T-cell (primary cell): ENCODE results near the gene PTN. TPM values are rescaled to one million over a fixed set of nuclear protein-coding genes. Genes with fewer than 3 reads are reported as not detected.

Source experiments
- ATAC-seq, 4 experiments: fragments of 200-7000 bp in 3 of 4; fragments of 150-1000 bp in 1 of 4; cut with Tn5 transposase; replicated peaks in 1 of 4; 1 replicate in 3 of 4; 2 replicates in 1 of 4; pipeline ENCODE4 v1.10.0; 2021; ENCODE audit warnings: moderate library complexity in 3 of 4, mild to moderate bottlenecking in 2 of 4, moderate number of reproducible peaks in 1 of 4
- CTCF ChIA-PET, 2 donors: fragments of 300-600 bp; sonication (Branson Sonifier 250); formaldehyde crosslinking; loops; one replicate each; lab custom pipeline; 2022; ENCODE audit warnings: antibody characterized with exemption in 2 of 2; lab: Charles Lee
- POLR2A ChIA-PET, 2 donors: fragments of 300-600 bp; sonication (Branson Sonifier 250); formaldehyde crosslinking; loops; one replicate each; lab custom pipeline; 2022; ENCODE audit warnings: antibody characterized with exemption in 2 of 2; lab: Charles Lee
- DNase-seq, 35 experiments: peaks; one replicate each; pipeline versions ENCODE4 v3.0.0 to v3.0.0-alpha.2; 2013 to 2023
- H3K27ac ChIP-seq: one replicate; pipeline ENCODE4 v1.5.1; 2013; ENCODE audit warnings: low read length
- H3K27me3 ChIP-seq, 2 experiments: replicated peaks in 1 of 2; 1 replicate in 1 of 2; 2 replicates in 1 of 2; pipeline versions ENCODE4 v1.6.1 to v1.7.0; 2013; ENCODE audit warnings: low read length in 1 of 2, mixed read lengths in 1 of 2; ENCODE audit not compliant: control insufficient read depth in 2 of 2, insufficient read depth in 2 of 2; ENCODE audit errors: extremely low read depth in 1 of 2
- H3K36me3 ChIP-seq, 2 donors: 1 replicate in 1 of 2; 2 replicates in 1 of 2; pipeline versions ENCODE4 v1.6.1 to v1.7.0; 2013; ENCODE audit warnings: low read length in 1 of 2; ENCODE audit not compliant: control insufficient read depth in 2 of 2, insufficient read depth in 1 of 2; ENCODE audit errors: extremely low read depth in 1 of 2
- H3K4me1 ChIP-seq, 2 experiments: 1 replicate in 1 of 2; 2 replicates in 1 of 2; pipeline versions ENCODE4 v1.6.1 to v1.7.0; 2013; ENCODE audit warnings: low read length in 2 of 2, mixed read lengths in 1 of 2; ENCODE audit not compliant: insufficient read depth in 2 of 2, control insufficient read depth in 1 of 2; ENCODE audit errors: extremely low read depth in 1 of 2
- H3K4me3 ChIP-seq, 2 donors: 1 replicate in 1 of 2; 2 replicates in 1 of 2; pipeline versions ENCODE4 v1.5.1 to v1.7.0; 2013; ENCODE audit warnings: mild to moderate bottlenecking in 2 of 2, low read length in 1 of 2, moderate library complexity in 1 of 2; ENCODE audit not compliant: control insufficient read depth in 1 of 2; ENCODE audit errors: extremely low read depth in 1 of 2
- H3K9me3 ChIP-seq: 2 replicates; pipeline ENCODE4 v1.7.0; 2013
- H3K27ac Mint-ChIP-seq, 2 donors: one replicate each; pipeline ENCODE4 v1.8.0; 2020 to 2021; ENCODE audit warnings: mild to moderate bottlenecking in 2 of 2, mixed read lengths in 2 of 2
- H3K27me3 Mint-ChIP-seq, 2 donors: one replicate each; pipeline ENCODE4 v1.8.0; 2021 to 2022; ENCODE audit warnings: mixed read lengths in 2 of 2
- H3K36me3 Mint-ChIP-seq: one replicate; pipeline ENCODE4 v1.8.0; 2021; ENCODE audit warnings: mixed read lengths
- H3K4me1 Mint-ChIP-seq, 3 donors: one replicate each; pipeline ENCODE4 v1.8.0; 2020 to 2022; ENCODE audit warnings: mixed read lengths in 3 of 3, mild to moderate bottlenecking in 1 of 3
- H3K4me3 Mint-ChIP-seq, 3 donors: one replicate each; pipeline ENCODE4 v1.8.0; 2020 to 2022; ENCODE audit warnings: mild to moderate bottlenecking in 3 of 3, mixed read lengths in 3 of 3, moderate library complexity in 3 of 3
- H3K9me3 Mint-ChIP-seq, 3 donors: one replicate each; pipeline ENCODE4 v1.8.0; 2020 to 2022; ENCODE audit warnings: mixed read lengths in 3 of 3
- WGBS: methylation state at CpG from one replicate; pipeline ENCODE4 v1.1.5; 2013; ENCODE audit warnings: missing lambda C conversion rate; ENCODE audit not compliant: insufficient coverage; 5-methylcytosine and 5-hydroxymethylcytosine counted together
- total RNA-seq, 35 experiments: library from RNA in 6 of 35; stranded (reverse) in 6 of 35; fragments of 120-200 nt in 1 of 35; gene quantifications; one replicate each; pipeline versions ENCODE4 v1.2.1 to v1.2.4 and lab custom pipeline; 2013 to 2026

PTN gene
- total RNA-seq, 5 donors from 2014 or later (not counting 1 experiment from before 2014, with no cell fraction given) = 0.16 TPM; not detected in 4

- no peak overlapping the region for H3K4me3 ChIP-seq
- Mint-ChIP-seq H3K27ac (no peak overlapping the region), H3K4me1 (no peaks in the 10 kb centered on the region), H3K36me3 (no peaks in the 10 kb centered on the region), H3K4me3 (no peak overlapping the region), H3K9me3 (peaks cover 0 to 13% (median 6%) of the 10 kb centered on the region in 3 donors), H3K27me3 (no peaks in the 10 kb centered on the region)
- DNase-seq = no peak
- H3K36me3 ChIP-seq = no peaks in the 10 kb centered on the region
- no peak for ATAC-seq
- no peaks in the 10 kb centered on the region for H3K27me3 ChIP-seq
- 80% methylated on average over 1 of the region's 4 CpGs for WGBS
- no peaks in the 10 kb centered on the region for H3K9me3 ChIP-seq
- POLR2A ChIA-PET = no interaction called here
- CTCF ChIA-PET = no interaction called here
- H3K27ac ChIP-seq = no peak overlapping the region
- no peaks in the 10 kb centered on the region for H3K4me1 ChIP-seq
Observed at GRCh38 chr7:137306748-137307147, 36.8 kb downstream of the PTN start.

GRCh38 chr7:137305901-137306621 is 37.5 kb downstream of the PTN start:
- Histone ChIP-seq H3K27ac (no peak overlapping the region), H3K36me3 (no peaks in the 10 kb centered on the region), H3K4me1 (no peaks in the 10 kb centered on the region), H3K4me3 (no peak overlapping the region), H3K27me3 (no peaks in the 10 kb centered on the region), H3K9me3 (no peaks in the 10 kb centered on the region)
- WGBS = 100% methylated on average over 1 of the region's 6 CpGs
- CTCF ChIA-PET = no interaction called here
- Mint-ChIP-seq H3K27me3 (no peaks in the 10 kb centered on the region), H3K36me3 (no peaks in the 10 kb centered on the region), H3K27ac (no peak overlapping the region), H3K4me1 (no peaks in the 10 kb centered on the region), H3K9me3 (peaks cover 0 to 13% (median 6%) of the 10 kb centered on the region in 3 donors), H3K4me3 (no peak overlapping the region)
- POLR2A ChIA-PET = no interaction called here
- DNase-seq (no peak), ATAC-seq (no peak)

GRCh38 chr7:137304624-137305235 is 38.8 kb downstream of the PTN start:
- POLR2A ChIA-PET = interaction anchor here in 1 of 2 donors (0.5 kb wide), 1 partner anchor 240 kb away, joined by 3 read pairs; no protein-coding TSS in a partner anchor

GRCh38 chr7:137304165-137304564 is 39.4 kb downstream of the PTN start:
- ATAC-seq (no peak), DNase-seq (no peak)
- WGBS = no CpG with 5 or more reads among the region's 1 CpG
- H3K36me3 Mint-ChIP-seq = no peaks in the 10 kb centered on the region
- no peak overlapping the region for H3K27ac ChIP-seq
- no peaks in the 10 kb centered on the region for H3K9me3 ChIP-seq
- H3K9me3 Mint-ChIP-seq = peaks cover 0 to 4% (median 0%) of the 10 kb centered on the region in 3 donors
- no peak overlapping the region for H3K4me3 ChIP-seq
- H3K4me3 Mint-ChIP-seq = no peak overlapping the region
- ChIA-PET POLR2A (interaction anchor here in 1 of 2 donors (0.5 kb wide), 1 partner anchor 239 kb away, joined by 3 read pairs; no protein-coding TSS in a partner anchor), CTCF (no interaction called here)
- H3K4me1 Mint-ChIP-seq = no peaks in the 10 kb centered on the region
- H3K27me3 Mint-ChIP-seq = no peaks in the 10 kb centered on the region
- no peaks in the 10 kb centered on the region for H3K27me3 ChIP-seq
- H3K4me1 ChIP-seq = no peaks in the 10 kb centered on the region
- H3K36me3 ChIP-seq = no peaks in the 10 kb centered on the region
- no peak overlapping the region for H3K27ac Mint-ChIP-seq

More at GRCh38 chr7:137304624-137305235, 38.8 kb downstream of the PTN start:
- no peak overlapping the region for H3K4me3 Mint-ChIP-seq
- ATAC-seq = no peak
- CTCF ChIA-PET = no interaction called here
- H3K4me1 ChIP-seq = no peaks in the 10 kb centered on the region
- H3K27me3 ChIP-seq = no peaks in the 10 kb centered on the region
- no peaks in the 10 kb centered on the region for H3K36me3 ChIP-seq
- WGBS = 87% methylated on average over 3 of the region's 9 CpGs
- no peak overlapping the region for H3K27ac Mint-ChIP-seq
- no peaks in the 10 kb centered on the region for H3K36me3 Mint-ChIP-seq
- DNase-seq = no peak
- no peak overlapping the region for H3K4me3 ChIP-seq
- H3K4me1 Mint-ChIP-seq = no peaks in the 10 kb centered on the region
- no peaks in the 10 kb centered on the region for H3K9me3 ChIP-seq
- H3K27ac ChIP-seq = no peak overlapping the region
- H3K27me3 Mint-ChIP-seq = no peaks in the 10 kb centered on the region
- H3K9me3 Mint-ChIP-seq = peaks cover 0 to 9% (median 4%) of the 10 kb centered on the region in 3 donors

GRCh38 chr7:137302081-137302480 is 41.5 kb downstream of the PTN start:
- ATAC-seq = no peak
- Histone ChIP-seq H3K27me3 (no peaks in the 10 kb centered on the region), H3K36me3 (no peaks in the 10 kb centered on the region), H3K4me1 (no peaks in the 10 kb centered on the region), H3K9me3 (no peaks in the 10 kb centered on the region), H3K4me3 (no peak overlapping the region), H3K27ac (no peak overlapping the region)
- H3K27me3 Mint-ChIP-seq = no peaks in the 10 kb centered on the region
- H3K4me1 Mint-ChIP-seq = no peaks in the 10 kb centered on the region
- H3K9me3 Mint-ChIP-seq = peaks cover 0 to 4% (median 4%) of the 10 kb centered on the region in 3 donors
- CTCF ChIA-PET = no interaction called here
- no peak for DNase-seq
- H3K27ac Mint-ChIP-seq = no peak overlapping the region
- no peak overlapping the region for H3K4me3 Mint-ChIP-seq
- H3K36me3 Mint-ChIP-seq = no peaks in the 10 kb centered on the region
- POLR2A ChIA-PET = no interaction called here
- no CpG with 5 or more reads among the region's 2 CpGs for WGBS

- H3K27ac ChIP-seq = no peak overlapping the region
- H3K4me1 ChIP-seq = no peaks in the 10 kb centered on the region
- Mint-ChIP-seq H3K27me3 (no peaks in the 10 kb centered on the region), H3K36me3 (no peaks in the 10 kb centered on the region), H3K4me3 (no peak overlapping the region), H3K27ac (no peak overlapping the region), H3K9me3 (peaks cover 1 to 4% (median 4%) of the 10 kb centered on the region in 3 donors), H3K4me1 (no peaks in the 10 kb centered on the region)
- H3K27me3 ChIP-seq = no peaks in the 10 kb centered on the region
- H3K9me3 ChIP-seq = no peaks in the 10 kb centered on the region
- ChIA-PET POLR2A (no interaction called here), CTCF (no interaction called here)
- no CpG with 5 or more reads among the region's 1 CpG for WGBS
- no peak overlapping the region for H3K4me3 ChIP-seq
- DNase-seq = no peak
- H3K36me3 ChIP-seq = no peaks in the 10 kb centered on the region
- no peak for ATAC-seq
Observed at GRCh38 chr7:137298464-137298794, 45.1 kb downstream of the PTN start.
